Measurements from ENCODE around the gene JAKMIP1. TPM values are rescaled to one million over a fixed set of nuclear protein-coding genes. Genes with fewer than 3 reads are reported as not detected.

JAKMIP1 gene
- total and polyA plus RNA-seq, 2 of the 13 experiments (the other 11 are each of a cell fraction or from before 2014, with no cell fraction given): not detected

- TF ChIP-seq ZNF414 (CRISPR knock-in tag; IDR thresholded peaks at IDR 0.05): no peak
- TF ChIP-seq AFF4 (CRISPR knock-in tag; IDR thresholded peaks at IDR 0.05): no peak
- no peak for TF ChIP-seq SMARCC2 (IDR thresholded peaks at IDR 0.05)
- no peak for TF ChIP-seq ZNF660 (CRISPR knock-in tag; IDR thresholded peaks at IDR 0.05; ENCODE audit: borderline replicate concordance, low read depth)
These were observed 48.0 kb upstream of the JAKMIP1 start (continued) for GRCh38 chr4:6248394-6248793.

- no peak overlapping the region for H2AFZ ChIP-seq (ENCODE audit: low read length)
- no peaks in the 10 kb centered on the region for H3K9me3 ChIP-seq (ENCODE audit: low read length)
- no peak for TF ChIP-seq FOXP1 (IDR thresholded peaks at IDR 0.05)
- TF ChIP-seq FOXP1 (CRISPR knock-in tag; IDR thresholded peaks at IDR 0.05): no peak
- no peak for TF ChIP-seq DMTF1 (CRISPR knock-in tag; IDR thresholded peaks at IDR 0.05)
- no peak for TF ChIP-seq ZSCAN12 (CRISPR knock-in tag; IDR thresholded peaks at IDR 0.05)
- no peak for TF ChIP-seq ZNF10 (CRISPR knock-in tag; IDR thresholded peaks at IDR 0.05; ENCODE audit: borderline replicate concordance, low read depth)
- TF ChIP-seq KDM1A (CRISPR knock-in tag; IDR thresholded peaks at IDR 0.05): no peak
- no peak for DNase-seq (ENCODE audit: low spot score)
- no peak overlapping the region for H3K9ac ChIP-seq (ENCODE audit: insufficient read depth, low read depth, low read length)
- H4K20me1 ChIP-seq (ENCODE audit: insufficient read depth, low read length): no peaks in the 10 kb centered on the region
- ChIA-PET POLR2A (no interaction called here), CTCF (ENCODE audit: low intra/inter-chr PET ratio, low total read pairs) (no interaction called here)
- no peaks in the 10 kb centered on the region for H3K79me2 ChIP-seq (ENCODE audit: insufficient read depth, low read length)
- ATAC-seq: no peak
- peaks cover 2 to 40% of the 10 kb centered on the region in 2 experiments; a peak in 2 of 5 replicates for H3K27me3 ChIP-seq (ENCODE audit: control insufficient read depth in 1 of 2, insufficient read depth in 2 of 2, low read length in 2 of 2)
- BruUV-seq (replicated peaks): no TSS peak
- WGBS (ENCODE audit: low lambda C conversion rate): 46% methylated on average over 9 of the region's 9 CpGs
- no peaks in the 10 kb centered on the region for H3K4me1 ChIP-seq (ENCODE audit: insufficient read depth, low read length)
- no peak overlapping the region for H3K27ac ChIP-seq (ENCODE audit: extremely low read length, insufficient read depth, low read length)
- no peaks in the 10 kb centered on the region for H3K36me3 ChIP-seq (replicated peaks in 1 of 2; ENCODE audit: control insufficient read depth in 1 of 2, insufficient read depth in 2 of 2, low read length in 2 of 2)
- no peak for FAIRE-seq
- no peak overlapping the region for H3K4me2 ChIP-seq (ENCODE audit: low read depth, low read length)
- in situ Hi-C loops (cut with HindIII; ENCODE audit: extremely low pct_ligation_motif_present, low pct_unique_long_range_greater_than_20kb) (loop anchor here (25.0 kb wide), 1 partner anchor 316 kb away; no protein-coding TSS in a partner anchor), intact Hi-C loops (cut with micrococcal nuclease; ENCODE audit: unreplicated experiment) (no loop called here)
- no peak overlapping the region for H3K4me3 ChIP-seq (replicated peaks in 1 of 3; ENCODE audit: insufficient read depth in 1 of 3, low read depth in 2 of 3, low read length in 3 of 3)
These were observed 45.9 kb upstream of the JAKMIP1 start for GRCh38 chr4:6246170-6246634.
